Measurements from ENCODE around the gene DPYSL5. TPM values are rescaled to one million over a fixed set of nuclear protein-coding genes. Genes with fewer than 3 reads are reported as not detected.

DPYSL5 gene
- total and polyA plus RNA-seq, 2 of the 13 experiments (the other 11 are each of a cell fraction or from before 2014, with no cell fraction given): 0.15 TPM; not detected in 1

GRCh38 chr2:26952374-26952773 is 104.4 kb downstream of the DPYSL5 start (continued):
- TF ChIP-seq ZHX1 (CRISPR knock-in tag; IDR thresholded peaks at IDR 0.05; ENCODE audit: low read depth) (no peak), ZSCAN29 (CRISPR knock-in tag; conservative IDR thresholded peaks at IDR 0.05) (no peak), ZNF138 (CRISPR knock-in tag; IDR thresholded peaks at IDR 0.05; ENCODE audit: low read depth) (no peak), TCF7 (IDR thresholded peaks at IDR 0.05; ENCODE audit: low read depth) (no peak), ZBTB33 (CRISPR knock-in tag; IDR thresholded peaks at IDR 0.05) (no peak)

- Histone ChIP-seq H3K4me1 (ENCODE audit: insufficient read depth, low read length) (no peaks in the 10 kb centered on the region), H3K4me2 (ENCODE audit: low read depth, low read length) (no peak overlapping the region), H3K9me3 (ENCODE audit: low read length) (no peaks in the 10 kb centered on the region), H4K20me1 (ENCODE audit: insufficient read depth, low read length) (no peaks in the 10 kb centered on the region), H3K27ac (ENCODE audit: extremely low read length, insufficient read depth, low read length) (no peak overlapping the region), H3K79me2 (ENCODE audit: insufficient read depth, low read length) (no peaks in the 10 kb centered on the region), H3K36me3 (replicated peaks in 1 of 2; ENCODE audit: control insufficient read depth in 1 of 2, insufficient read depth in 2 of 2, low read length in 2 of 2) (no peaks in the 10 kb centered on the region), H3K4me3 (replicated peaks in 1 of 3; ENCODE audit: insufficient read depth in 1 of 3, low read depth in 2 of 3, low read length in 3 of 3) (no peak overlapping the region), H2AFZ (ENCODE audit: low read length) (no peak overlapping the region), H3K9ac (ENCODE audit: insufficient read depth, low read depth, low read length) (no peak overlapping the region), H3K27me3 (ENCODE audit: control insufficient read depth in 1 of 2, insufficient read depth in 2 of 2, low read length in 2 of 2) (peaks cover 9 to 71% of the 10 kb centered on the region in 2 experiments; a peak in 4 of 5 replicates)
- WGBS (ENCODE audit: low lambda C conversion rate): 33% methylated on average over 4 of the region's 4 CpGs
- TF ChIP-seq MAFK (conservative IDR thresholded peaks at IDR 0.05 in 1 of 2, IDR thresholded peaks at IDR 0.05 in 1 of 2; ENCODE audit: low read length in 2 of 2): peak; percentile 42 to 51; a peak in 3 of 4 replicates
- TF ChIP-seq RXRB (CRISPR knock-in tag; IDR thresholded peaks at IDR 0.05; ENCODE audit: borderline replicate concordance): no peak
- TF ChIP-seq MAFF (IDR thresholded peaks at IDR 0.05; ENCODE audit: low read depth, low read length): peak; percentile 25; the same call in 1 of the 2 replicates
- intact Hi-C loops (cut with micrococcal nuclease; ENCODE audit: unreplicated experiment) (no loop called here), in situ Hi-C loops (cut with HindIII; ENCODE audit: extremely low pct_ligation_motif_present, low pct_unique_long_range_greater_than_20kb) (no loop called here)
- BruUV-seq (replicated peaks): no TSS peak
- DNase-seq (ENCODE audit: low spot score) (no peak), ATAC-seq (no peak), FAIRE-seq (no peak)
- CTCF ChIA-PET (ENCODE audit: low intra/inter-chr PET ratio, low total read pairs): no interaction called here
- POLR2A ChIA-PET: no interaction called here
These were observed 106.2 kb downstream of the DPYSL5 start for GRCh38 chr2:26954135-26954534.

All from HepG2 (cell line).